ENCODE data around the gene ESPN. TPM values are rescaled to one million over a fixed set of nuclear protein-coding genes. Genes with fewer than 3 reads are reported as not detected.
A peak's percentile ranks its signal among the peaks of the same experiment; 100 is the strongest.

The ESPN gene
- total and polyA plus RNA-seq, 10 of the 15 experiments (the other 5 are each of a cell fraction or from before 2014, with no cell fraction given): 0.18 to 0.71 (median 0.59) TPM; not detected in 7

GRCh38 chr1:6414443-6414844, 10.1 kb upstream of the ESPN start:
- Histone ChIP-seq H3K27me3 (replicated peaks in 1 of 2; ENCODE audit: control insufficient read depth in 2 of 2, insufficient read depth in 2 of 2, low read length in 1 of 2) (peaks cover 4 to 7% of the 10 kb centered on the region in 2 experiments; a peak in 3 of 4 replicates), H2AFZ (ENCODE audit: control insufficient read depth, low read depth, low read length) (peak overlapping the region; percentile 31), H4K20me1 (ENCODE audit: control insufficient read depth, insufficient read depth) (no peaks in the 10 kb centered on the region), H3K9ac (ENCODE audit: control insufficient read depth, insufficient read depth, low read length) (no peak overlapping the region), H3K4me2 (ENCODE audit: control insufficient read depth, insufficient read depth) (peak overlapping the region; percentile 46; the same call in 1 of the 2 replicates), H3K36me3 (ENCODE audit: control insufficient read depth in 2 of 2, insufficient read depth in 2 of 2, low read length in 1 of 2) (no peaks in the 10 kb centered on the region), H3K9me3 (replicated peaks; ENCODE audit: control insufficient read depth, insufficient read depth, low read length) (no peaks in the 10 kb centered on the region), H3K4me3 (no peak overlapping the region), H3K4me1 (ENCODE audit: control insufficient read depth, insufficient read depth, low read length) (peaks cover 13% of the 10 kb centered on the region), H3K79me2 (ENCODE audit: control insufficient read depth, insufficient read depth, low read length) (no peaks in the 10 kb centered on the region), H3K27ac (ENCODE audit: control insufficient read depth, insufficient read depth) (peak overlapping the region; percentile 21; the same call in 1 of the 2 replicates)
- intact Hi-C loops (cut with micrococcal nuclease; ENCODE audit: unreplicated experiment): no loop called here
- ATAC-seq: peak; percentile 97
- in situ Hi-C loops (cut with MboI): no loop called here
- ChIA-PET RAD21 (ENCODE audit: unreplicated experiment) (interaction anchor here (0.9 to 1.1 kb wide), 4 partner anchors 16 to 167 kb away, joined by 3 to 5 read pairs (median 3); partner anchors contain the start of gene ACOT7), CTCF (interaction anchor here (0.6 to 11.8 kb wide), 16 partner anchors 8 to 1430 kb away, joined by 3 to 86 read pairs (median 4); partner anchors contain the start of gene PLEKHG5), POLR2A (interaction anchor here (1.7 to 1.8 kb wide), 2 partner anchors 54 to 55 kb away, joined by 4 read pairs; no protein-coding TSS in a partner anchor), SMC1A (ENCODE audit: uncharacterized antibody, unreplicated experiment) (interaction anchor here (1.0 to 1.9 kb wide), 6 partner anchors 9 to 168 kb away, joined by 3 to 5 read pairs (median 3); no protein-coding TSS in a partner anchor)
- FAIRE-seq: peak; percentile 90
- no TSS peak for BruUV-seq (replicated peaks)
- peak; percentile 39 for DNase-seq (ENCODE audit: low read depth, low spot score)
- WGBS (ENCODE audit: insufficient coverage, insufficient replicate concordance, low lambda C conversion rate, missing lambda C conversion rate): under 1% methylated on average over 15 of the region's 15 CpGs
- TF ChIP-seq TCF12 (IDR thresholded peaks at IDR 0.05; ENCODE audit: low read depth, low read length) (peak; percentile 75), ATF7 (IDR thresholded peaks at IDR 0.05; ENCODE audit: low read depth) (peak; percentile 76), MAX (IDR thresholded peaks at IDR 0.05; ENCODE audit: low read depth, low read length) (peak; percentile 54; the same call in 1 of the 2 replicates), SP1 (IDR thresholded peaks at IDR 0.05; ENCODE audit: low read depth, low read length) (peak; percentile 19), PRDM15 (CRISPR knock-in tag; IDR thresholded peaks at IDR 0.05) (no peak), ZSCAN29 (IDR thresholded peaks at IDR 0.05) (no peak), EGR1 (IDR thresholded peaks at IDR 0.05; ENCODE audit: borderline replicate concordance in 1 of 2, low read depth in 2 of 2, low read length in 2 of 2) (peak in 1 of 2 experiments; percentile 75; a peak in 2 of 3 replicates), ZBED1 (IDR thresholded peaks at IDR 0.05; ENCODE audit: borderline replicate concordance) (peak; percentile 59; the same call in 1 of the 2 replicates), SMAD5 (IDR thresholded peaks at IDR 0.05; ENCODE audit: low read depth) (no peak), BCL11A (IDR thresholded peaks at IDR 0.05; ENCODE audit: low read depth, low read length) (peak; percentile 68; the same call in 1 of the 2 replicates), CBX5 (IDR thresholded peaks at IDR 0.05; ENCODE audit: low read depth) (no peak), JUNB (IDR thresholded peaks at IDR 0.05) (peak; percentile 25; the same call in 1 of the 2 replicates), RAD51 (IDR thresholded peaks at IDR 0.05) (peak; percentile 41; the same call in 1 of the 2 replicates), POU2F2 (IDR thresholded peaks at IDR 0.05; ENCODE audit: borderline replicate concordance, low read depth, low read length) (peak; percentile 49; the same call in 1 of the 3 replicates)
- TF ChIP-seq, protein P1, sequence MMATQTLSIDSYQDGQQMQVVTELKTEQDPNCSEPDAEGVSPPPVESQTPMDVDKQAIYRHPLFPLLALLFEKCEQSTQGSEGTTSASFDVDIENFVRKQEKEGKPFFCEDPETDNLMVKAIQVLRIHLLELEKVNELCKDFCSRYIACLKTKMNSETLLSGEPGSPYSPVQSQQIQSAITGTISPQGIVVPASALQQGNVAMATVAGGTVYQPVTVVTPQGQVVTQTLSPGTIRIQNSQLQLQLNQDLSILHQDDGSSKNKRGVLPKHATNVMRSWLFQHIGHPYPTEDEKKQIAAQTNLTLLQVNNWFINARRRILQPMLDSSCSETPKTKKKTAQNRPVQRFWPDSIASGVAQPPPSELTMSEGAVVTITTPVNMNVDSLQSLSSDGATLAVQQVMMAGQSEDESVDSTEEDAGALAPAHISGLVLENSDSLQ (IDR thresholded peaks at IDR 0.05): peak; percentile 50; the same call in 1 of the 2 replicates
- TF ChIP-seq, protein P2, sequence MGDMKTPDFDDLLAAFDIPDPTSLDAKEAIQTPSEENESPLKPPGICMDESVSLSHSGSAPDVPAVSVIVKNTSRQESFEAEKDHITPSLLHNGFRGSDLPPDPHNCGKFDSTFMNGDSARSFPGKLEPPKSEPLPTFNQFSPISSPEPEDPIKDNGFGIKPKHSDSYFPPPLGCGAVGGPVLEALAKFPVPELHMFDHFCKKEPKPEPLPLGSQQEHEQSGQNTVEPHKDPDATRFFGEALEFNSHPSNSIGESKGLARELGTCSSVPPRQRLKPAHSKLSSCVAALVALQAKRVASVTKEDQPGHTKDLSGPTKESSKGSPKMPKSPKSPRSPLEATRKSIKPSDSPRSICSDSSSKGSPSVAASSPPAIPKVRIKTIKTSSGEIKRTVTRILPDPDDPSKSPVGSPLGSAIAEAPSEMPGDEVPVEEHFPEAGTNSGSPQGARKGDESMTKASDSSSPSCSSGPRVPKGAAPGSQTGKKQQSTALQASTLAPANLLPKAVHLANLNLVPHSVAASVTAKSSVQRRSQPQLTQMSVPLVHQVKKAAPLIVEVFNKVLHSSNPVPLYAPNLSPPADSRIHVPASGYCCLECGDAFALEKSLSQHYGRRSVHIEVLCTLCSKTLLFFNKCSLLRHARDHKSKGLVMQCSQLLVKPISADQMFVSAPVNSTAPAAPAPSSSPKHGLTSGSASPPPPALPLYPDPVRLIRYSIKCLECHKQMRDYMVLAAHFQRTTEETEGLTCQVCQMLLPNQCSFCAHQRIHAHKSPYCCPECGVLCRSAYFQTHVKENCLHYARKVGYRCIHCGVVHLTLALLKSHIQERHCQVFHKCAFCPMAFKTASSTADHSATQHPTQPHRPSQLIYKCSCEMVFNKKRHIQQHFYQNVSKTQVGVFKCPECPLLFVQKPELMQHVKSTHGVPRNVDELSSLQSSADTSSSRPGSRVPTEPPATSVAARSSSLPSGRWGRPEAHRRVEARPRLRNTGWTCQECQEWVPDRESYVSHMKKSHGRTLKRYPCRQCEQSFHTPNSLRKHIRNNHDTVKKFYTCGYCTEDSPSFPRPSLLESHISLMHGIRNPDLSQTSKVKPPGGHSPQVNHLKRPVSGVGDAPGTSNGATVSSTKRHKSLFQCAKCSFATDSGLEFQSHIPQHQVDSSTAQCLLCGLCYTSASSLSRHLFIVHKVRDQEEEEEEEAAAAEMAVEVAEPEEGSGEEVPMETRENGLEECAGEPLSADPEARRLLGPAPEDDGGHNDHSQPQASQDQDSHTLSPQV (IDR thresholded peaks at IDR 0.05): no peak

Measured in GM12878 (cell line).